Fibroblast of villous mesenchyme (primary cell): ENCODE results near the gene PIGZ. TPM values are rescaled to one million over a fixed set of nuclear protein-coding genes. Genes with fewer than 3 reads are reported as not detected.

Experiments used
- DNase-seq: peaks from one replicate; pipeline ENCODE4 v3.0.0-alpha.2; 2010; ENCODE audit warnings: low read depth
- H3K4me3 ChIP-seq: 2 replicates; pipeline ENCODE4 v1.5.1; 2011; ENCODE audit warnings: low read depth, mild to moderate bottlenecking, low read length
- total RNA-seq: library from RNA; depleted of rRNA; stranded (reverse); fragments of >200 nt; gene quantifications from 2 replicates; pipeline ENCODE4 v1.2.3, GENCODE V29; 2012
- TF ChIP-seq, protein P1 (sequence below): IDR thresholded peaks from 2 replicates; pipeline ENCODE4 v1.5.1; 2012; ENCODE audit warnings: low read depth, mild to moderate bottlenecking, low read length; ENCODE audit not compliant: insufficient read depth

The PIGZ gene
- total RNA-seq, 1 donor: 1.7 TPM

DNA sequence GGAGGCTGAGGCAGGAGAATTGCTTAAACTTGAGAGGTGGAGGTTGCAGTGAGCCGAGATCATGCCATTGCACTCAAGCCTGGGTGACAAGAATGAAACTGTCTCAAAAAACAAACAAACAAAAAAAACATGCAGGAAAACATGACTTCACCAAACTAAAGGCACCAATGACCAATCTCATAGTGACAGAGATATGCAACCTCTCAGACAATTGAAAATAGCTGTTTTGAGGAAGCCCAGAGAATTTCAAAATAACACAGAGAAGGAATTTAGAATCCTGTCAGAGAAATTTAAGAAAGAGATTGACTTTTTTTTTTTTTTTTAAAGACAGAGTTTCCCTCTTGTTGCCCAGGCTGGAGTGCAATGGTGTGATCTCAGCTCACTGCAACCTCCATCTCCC is 52.4 kb downstream of the PIGZ start:
- no peak overlapping the region for H3K4me3 ChIP-seq
- DNase-seq: no peak
- TF ChIP-seq, protein P1, sequence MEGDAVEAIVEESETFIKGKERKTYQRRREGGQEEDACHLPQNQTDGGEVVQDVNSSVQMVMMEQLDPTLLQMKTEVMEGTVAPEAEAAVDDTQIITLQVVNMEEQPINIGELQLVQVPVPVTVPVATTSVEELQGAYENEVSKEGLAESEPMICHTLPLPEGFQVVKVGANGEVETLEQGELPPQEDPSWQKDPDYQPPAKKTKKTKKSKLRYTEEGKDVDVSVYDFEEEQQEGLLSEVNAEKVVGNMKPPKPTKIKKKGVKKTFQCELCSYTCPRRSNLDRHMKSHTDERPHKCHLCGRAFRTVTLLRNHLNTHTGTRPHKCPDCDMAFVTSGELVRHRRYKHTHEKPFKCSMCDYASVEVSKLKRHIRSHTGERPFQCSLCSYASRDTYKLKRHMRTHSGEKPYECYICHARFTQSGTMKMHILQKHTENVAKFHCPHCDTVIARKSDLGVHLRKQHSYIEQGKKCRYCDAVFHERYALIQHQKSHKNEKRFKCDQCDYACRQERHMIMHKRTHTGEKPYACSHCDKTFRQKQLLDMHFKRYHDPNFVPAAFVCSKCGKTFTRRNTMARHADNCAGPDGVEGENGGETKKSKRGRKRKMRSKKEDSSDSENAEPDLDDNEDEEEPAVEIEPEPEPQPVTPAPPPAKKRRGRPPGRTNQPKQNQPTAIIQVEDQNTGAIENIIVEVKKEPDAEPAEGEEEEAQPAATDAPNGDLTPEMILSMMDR: no peak

DNA sequence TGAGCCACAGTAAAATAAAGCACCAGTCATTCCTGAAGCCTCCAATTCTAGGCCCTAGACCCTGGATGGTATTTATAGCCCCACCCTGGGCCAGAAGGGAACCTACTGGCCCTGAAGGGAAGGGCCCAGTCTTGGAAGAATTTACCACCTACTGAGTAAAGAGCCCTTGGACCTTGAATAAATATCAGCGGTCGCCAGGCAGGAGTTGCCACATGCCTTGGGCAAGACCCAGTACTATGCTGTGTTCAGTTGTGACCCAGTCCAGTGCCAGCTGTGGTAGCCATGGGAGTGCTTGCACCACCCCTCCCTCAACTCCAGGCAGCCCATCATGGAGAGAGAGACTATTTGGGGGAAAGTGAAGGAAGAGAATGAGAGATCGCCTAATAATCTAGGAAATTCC is 53.3 kb downstream of the PIGZ start:
- TF ChIP-seq, protein P1: no peak
- DNase-seq: no peak
- H3K4me3 ChIP-seq: no peak overlapping the region

DNA sequence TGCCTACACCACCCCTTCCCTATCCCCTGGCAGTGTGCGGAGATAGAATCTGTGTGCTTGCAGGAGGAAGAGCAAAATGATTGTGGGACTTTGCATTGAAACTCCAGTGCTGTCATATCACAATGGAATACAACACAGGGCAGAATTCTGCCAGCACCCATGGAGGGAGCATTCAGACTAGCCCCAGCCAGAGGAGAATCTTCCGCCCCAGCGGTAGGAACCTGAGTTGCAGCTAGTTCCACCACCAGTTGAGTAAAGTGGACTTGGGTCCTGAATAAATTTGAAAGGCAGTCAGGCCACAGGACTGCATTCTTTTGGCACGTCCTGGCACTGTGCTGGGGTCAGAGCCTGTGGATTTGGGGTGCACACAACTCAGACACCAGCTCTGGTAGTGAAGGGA is 53.8 kb downstream of the PIGZ start:
- TF ChIP-seq, protein P1: no peak
- no peak for DNase-seq
- no peak overlapping the region for H3K4me3 ChIP-seq

DNA sequence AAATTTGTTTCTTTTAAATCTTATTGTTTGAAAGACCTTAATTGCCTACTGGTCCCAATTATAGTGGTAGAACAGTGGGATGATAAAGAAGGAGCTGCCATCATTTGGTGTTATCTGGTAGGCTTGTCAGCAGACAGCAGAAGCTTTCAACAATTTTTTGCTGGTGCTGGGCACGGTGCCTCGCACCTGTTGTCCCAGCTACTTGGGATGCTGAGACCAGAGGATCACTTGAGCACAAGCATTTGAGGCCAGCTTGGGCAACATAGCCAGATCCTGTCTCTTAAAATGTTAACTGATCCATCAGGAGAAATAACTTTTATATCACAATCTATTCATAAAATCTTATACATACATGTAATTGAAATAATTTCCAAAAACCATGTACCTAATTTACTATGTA is 64.9 kb downstream of the PIGZ start:
- TF ChIP-seq, protein P1: no peak
- no peak for DNase-seq
- H3K4me3 ChIP-seq: no peak overlapping the region

DNA sequence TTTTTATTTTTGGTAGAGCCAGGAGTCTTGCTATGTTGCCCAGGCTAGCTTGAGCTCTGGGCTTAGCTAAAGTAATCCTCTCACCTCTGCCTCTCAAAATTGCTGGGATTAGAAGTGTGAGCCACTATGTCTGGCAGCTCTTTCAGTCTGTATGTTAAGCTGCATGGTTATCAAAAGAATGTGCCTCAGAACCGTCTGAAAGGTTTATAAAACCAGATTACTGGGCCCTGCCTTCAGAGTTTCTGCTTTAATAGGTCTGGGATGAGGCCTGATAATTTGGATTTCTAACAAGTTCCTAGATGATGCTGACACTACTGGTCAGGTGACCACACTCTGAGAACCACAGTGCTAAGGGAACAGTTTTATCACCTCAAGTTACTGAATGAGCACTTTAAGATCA is 66.3 kb downstream of the PIGZ start:
- TF ChIP-seq, protein P1: no peak
- H3K4me3 ChIP-seq: no peak overlapping the region
- no peak for DNase-seq

DNA sequence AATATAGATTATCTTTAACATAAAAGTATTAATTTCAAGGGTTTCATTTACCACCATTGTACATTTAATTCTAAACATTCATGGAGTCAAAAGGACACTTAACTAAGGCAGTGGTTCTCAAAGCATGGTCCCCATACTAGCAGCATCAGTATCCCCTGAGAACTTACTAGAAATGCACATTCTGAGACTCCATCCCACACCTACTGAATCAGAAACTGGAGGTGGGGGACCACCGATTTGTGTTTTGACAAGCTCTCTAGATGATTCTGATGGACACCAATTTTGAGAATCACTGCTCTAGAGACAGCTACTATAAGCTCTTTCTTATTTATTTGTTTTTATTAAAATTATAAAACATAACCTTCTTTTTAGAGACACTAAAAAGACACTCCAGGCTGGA is 66.9 kb downstream of the PIGZ start:
- no peak overlapping the region for H3K4me3 ChIP-seq
- no peak for DNase-seq
- TF ChIP-seq, protein P1: no peak

Other genes starting within 250 kb of the PIGZ start
- 34.5 and 57.0 TPM in 2 replicates for gene PAK2, start 229.0 kb downstream of the PIGZ start, total RNA-seq
- 41.2 and 63.9 TPM in 2 replicates for gene SENP5, start 100.9 kb downstream of the PIGZ start, total RNA-seq
- 41.2 and 57.9 TPM in 2 replicates for gene NCBP2, start 26.3 kb downstream of the PIGZ start, total RNA-seq
- gene MELTF, start 61.0 kb upstream of the PIGZ start, total RNA-seq: 4.7 and 5.2 TPM in 2 replicates